ENCODE results near the gene NLRC5. TPM values are rescaled to one million over a fixed set of nuclear protein-coding genes. Genes with fewer than 3 reads are reported as not detected.

Gene NLRC5
- total RNA-seq, 1 donor from 2014 or later, result 29.9 TPM

GRCh38 chr16:56997264-56997663, 7.9 kb downstream of the NLRC5 start:
- Histone ChIP-seq H2AFZ (ENCODE audit: low read depth, low read length) (no peak overlapping the region), H3K36me3 (ENCODE audit: insufficient read depth, low read length) (no peaks in the 10 kb centered on the region), H3K4me3 (ENCODE audit: insufficient read depth, low read depth, low read length) (no peak overlapping the region), H3K79me2 (ENCODE audit: insufficient read depth, low read length) (peaks cover 46% of the 10 kb centered on the region), H3K9me3 (ENCODE audit: insufficient read depth, low read depth, low read length) (no peaks in the 10 kb centered on the region), H3K27ac (ENCODE audit: low read depth, low read length) (no peak overlapping the region), H3K4me1 (ENCODE audit: insufficient read depth, low read length) (peaks cover 19% of the 10 kb centered on the region), H3K4me2 (ENCODE audit: low read length) (no peak overlapping the region), H3K9ac (ENCODE audit: low read length) (no peak overlapping the region), H3K27me3 (ENCODE audit: insufficient read depth, low read length) (no peaks in the 10 kb centered on the region), H4K20me1 (ENCODE audit: insufficient read depth, low read length) (no peaks in the 10 kb centered on the region)
- H3K4me1 Mint-ChIP-seq (ENCODE audit: low read depth, unreplicated experiment), result peaks cover 8% of the 10 kb centered on the region
- no peak overlapping the region for H3K4me3 Mint-ChIP-seq (ENCODE audit: unreplicated experiment)
- no peaks in the 10 kb centered on the region for H3K9me3 Mint-ChIP-seq (ENCODE audit: unreplicated experiment)
- TF ChIP-seq EZH2 (IDR thresholded peaks at IDR 0.05; ENCODE audit: insufficient read depth, low read length), result no peak
- no peak for TF ChIP-seq CTCF (IDR thresholded peaks at IDR 0.05; ENCODE audit: insufficient read depth, low read depth, low read length)
- no peak overlapping the region for H3K27ac Mint-ChIP-seq (ENCODE audit: unreplicated experiment)
- peaks cover 6% of the 10 kb centered on the region for H3K36me3 Mint-ChIP-seq (ENCODE audit: low read depth, unreplicated experiment)
- DNase-seq (ENCODE audit: low read depth), result no peak
- no peak for FAIRE-seq
- H3K27me3 Mint-ChIP-seq (ENCODE audit: low read depth, unreplicated experiment), result no peaks in the 10 kb centered on the region

GRCh38 chr16:56997931-56998330, 8.6 kb downstream of the NLRC5 start:
- no peak overlapping the region for H3K4me3 Mint-ChIP-seq (ENCODE audit: unreplicated experiment)
- Histone ChIP-seq H3K9ac (ENCODE audit: low read length) (no peak overlapping the region), H3K79me2 (ENCODE audit: insufficient read depth, low read length) (peaks cover 45% of the 10 kb centered on the region), H3K4me3 (ENCODE audit: insufficient read depth, low read depth, low read length) (no peak overlapping the region), H3K27me3 (ENCODE audit: insufficient read depth, low read length) (no peaks in the 10 kb centered on the region), H3K36me3 (ENCODE audit: insufficient read depth, low read length) (no peaks in the 10 kb centered on the region), H3K27ac (ENCODE audit: low read depth, low read length) (no peak overlapping the region), H3K9me3 (ENCODE audit: insufficient read depth, low read depth, low read length) (no peaks in the 10 kb centered on the region), H4K20me1 (ENCODE audit: insufficient read depth, low read length) (no peaks in the 10 kb centered on the region), H3K4me1 (ENCODE audit: insufficient read depth, low read length) (peaks cover 19% of the 10 kb centered on the region), H2AFZ (ENCODE audit: low read depth, low read length) (no peak overlapping the region), H3K4me2 (ENCODE audit: low read length) (no peak overlapping the region)
- TF ChIP-seq EZH2 (IDR thresholded peaks at IDR 0.05; ENCODE audit: insufficient read depth, low read length) (no peak), CTCF (IDR thresholded peaks at IDR 0.05; ENCODE audit: insufficient read depth, low read depth, low read length) (no peak)
- DNase-seq (ENCODE audit: low read depth) (no peak), FAIRE-seq (no peak)
- no peaks in the 10 kb centered on the region for H3K9me3 Mint-ChIP-seq (ENCODE audit: unreplicated experiment)
- H3K4me1 Mint-ChIP-seq (ENCODE audit: low read depth, unreplicated experiment), result peaks cover 8% of the 10 kb centered on the region
- H3K27me3 Mint-ChIP-seq (ENCODE audit: low read depth, unreplicated experiment), result no peaks in the 10 kb centered on the region
- H3K27ac Mint-ChIP-seq (ENCODE audit: unreplicated experiment), result no peak overlapping the region
- H3K36me3 Mint-ChIP-seq (ENCODE audit: low read depth, unreplicated experiment), result peaks cover 6% of the 10 kb centered on the region

- Histone ChIP-seq H3K4me1 (ENCODE audit: insufficient read depth, low read length) (peaks cover 19% of the 10 kb centered on the region), H3K27ac (ENCODE audit: low read depth, low read length) (no peak overlapping the region), H4K20me1 (ENCODE audit: insufficient read depth, low read length) (no peaks in the 10 kb centered on the region), H3K79me2 (ENCODE audit: insufficient read depth, low read length) (peaks cover 41% of the 10 kb centered on the region), H3K36me3 (ENCODE audit: insufficient read depth, low read length) (no peaks in the 10 kb centered on the region), H3K9ac (ENCODE audit: low read length) (no peak overlapping the region), H3K4me3 (ENCODE audit: insufficient read depth, low read depth, low read length) (no peak overlapping the region), H2AFZ (ENCODE audit: low read depth, low read length) (no peak overlapping the region), H3K4me2 (ENCODE audit: low read length) (no peak overlapping the region), H3K9me3 (ENCODE audit: insufficient read depth, low read depth, low read length) (no peaks in the 10 kb centered on the region), H3K27me3 (ENCODE audit: insufficient read depth, low read length) (no peaks in the 10 kb centered on the region)
- H3K36me3 Mint-ChIP-seq (ENCODE audit: low read depth, unreplicated experiment), result peaks cover 6% of the 10 kb centered on the region
- H3K4me3 Mint-ChIP-seq (ENCODE audit: unreplicated experiment), result no peak overlapping the region
- no peaks in the 10 kb centered on the region for H3K9me3 Mint-ChIP-seq (ENCODE audit: unreplicated experiment)
- no peak for DNase-seq (ENCODE audit: low read depth)
- no peaks in the 10 kb centered on the region for H3K27me3 Mint-ChIP-seq (ENCODE audit: low read depth, unreplicated experiment)
- no peak overlapping the region for H3K27ac Mint-ChIP-seq (ENCODE audit: unreplicated experiment)
- peaks cover 8% of the 10 kb centered on the region for H3K4me1 Mint-ChIP-seq (ENCODE audit: low read depth, unreplicated experiment)
- FAIRE-seq, result no peak
- TF ChIP-seq EZH2 (IDR thresholded peaks at IDR 0.05; ENCODE audit: insufficient read depth, low read length) (no peak), CTCF (IDR thresholded peaks at IDR 0.05; ENCODE audit: insufficient read depth, low read depth, low read length) (no peak)
Measured at GRCh38 chr16:56998352-56998751, 9.0 kb downstream of the NLRC5 start.
